Measurements from ENCODE around the gene CHST12. TPM values are rescaled to one million over a fixed set of nuclear protein-coding genes. Genes with fewer than 3 reads are reported as not detected.

CHST12 gene
- total and polyA plus RNA-seq, 10 of the 15 experiments (the other 5 are each of a cell fraction or from before 2014, with no cell fraction given), result 0.05 to 14.2 (median 3.3) TPM

- Histone ChIP-seq H3K4me1 (ENCODE audit: control insufficient read depth, insufficient read depth, low read length) (peaks cover 2% of the 10 kb centered on the region), H3K27me3 (replicated peaks in 1 of 2; ENCODE audit: control insufficient read depth in 2 of 2, insufficient read depth in 2 of 2, low read length in 1 of 2) (no peaks in the 10 kb centered on the region), H3K27ac (ENCODE audit: control insufficient read depth, insufficient read depth) (no peak overlapping the region), H2AFZ (ENCODE audit: control insufficient read depth, low read depth, low read length) (no peak overlapping the region), H4K20me1 (ENCODE audit: control insufficient read depth, insufficient read depth) (no peaks in the 10 kb centered on the region), H3K9me3 (replicated peaks; ENCODE audit: control insufficient read depth, insufficient read depth, low read length) (no peaks in the 10 kb centered on the region), H3K79me2 (ENCODE audit: control insufficient read depth, insufficient read depth, low read length) (no peaks in the 10 kb centered on the region), H3K36me3 (ENCODE audit: control insufficient read depth in 2 of 2, insufficient read depth in 2 of 2, low read length in 1 of 2) (no peaks in the 10 kb centered on the region), H3K9ac (ENCODE audit: control insufficient read depth, insufficient read depth, low read length) (no peak overlapping the region), H3K4me2 (ENCODE audit: control insufficient read depth, insufficient read depth) (no peak overlapping the region), H3K4me3 (no peak overlapping the region)
- no peak for TF ChIP-seq ESRRA (IDR thresholded peaks at IDR 0.05; ENCODE audit: low read length)
- no peak for TF ChIP-seq HDAC2 (IDR thresholded peaks at IDR 0.05)
- no peak for TF ChIP-seq JUND (IDR thresholded peaks at IDR 0.05; ENCODE audit: low read depth, low read length)
- WGBS (ENCODE audit: insufficient coverage, insufficient replicate concordance, low lambda C conversion rate, missing lambda C conversion rate), result 43% methylated on average over 10 of the region's 10 CpGs
- CTCF ChIA-PET, result interaction anchor here (0.6 kb wide), 1 partner anchor 150 kb away, joined by 3 read pairs; no protein-coding TSS in a partner anchor
- intact Hi-C loops (cut with micrococcal nuclease; ENCODE audit: unreplicated experiment) (no loop called here), in situ Hi-C loops (cut with MboI) (no loop called here)
- FAIRE-seq (no peak), DNase-seq (ENCODE audit: low read depth, low spot score) (no peak), ATAC-seq (no peak)
- POLR2A ChIA-PET, result no interaction called here
- no TSS peak for BruUV-seq (replicated peaks)
- RAD21 ChIA-PET (ENCODE audit: unreplicated experiment), result no interaction called here
- SMC1A ChIA-PET (ENCODE audit: uncharacterized antibody, unreplicated experiment), result no interaction called here
Observed at GRCh38 chr7:2446676-2447075, 43.3 kb downstream of the CHST12 start.

- SMC1A ChIA-PET (ENCODE audit: uncharacterized antibody, unreplicated experiment), result interaction anchor here (1.1 to 3.1 kb wide), 5 partner anchors 10 to 260 kb away, joined by 3 to 21 read pairs (median 5); no protein-coding TSS in a partner anchor
- 49% methylated on average over 28 of the region's 32 CpGs for WGBS (ENCODE audit: insufficient coverage, insufficient replicate concordance, low lambda C conversion rate, missing lambda C conversion rate)
- no peak for ATAC-seq
- no TSS peak for BruUV-seq (replicated peaks)
- Histone ChIP-seq H3K27me3 (replicated peaks in 1 of 2; ENCODE audit: control insufficient read depth in 2 of 2, insufficient read depth in 2 of 2, low read length in 1 of 2) (no peaks in the 10 kb centered on the region), H4K20me1 (ENCODE audit: control insufficient read depth, insufficient read depth) (no peaks in the 10 kb centered on the region), H3K9ac (ENCODE audit: control insufficient read depth, insufficient read depth, low read length) (no peak overlapping the region), H3K27ac (ENCODE audit: control insufficient read depth, insufficient read depth) (no peak overlapping the region), H3K9me3 (replicated peaks; ENCODE audit: control insufficient read depth, insufficient read depth, low read length) (no peaks in the 10 kb centered on the region), H3K4me2 (ENCODE audit: control insufficient read depth, insufficient read depth) (no peak overlapping the region), H2AFZ (ENCODE audit: control insufficient read depth, low read depth, low read length) (no peak overlapping the region), H3K4me3 (no peak overlapping the region), H3K36me3 (ENCODE audit: control insufficient read depth in 2 of 2, insufficient read depth in 2 of 2, low read length in 1 of 2) (no peaks in the 10 kb centered on the region), H3K79me2 (ENCODE audit: control insufficient read depth, insufficient read depth, low read length) (no peaks in the 10 kb centered on the region), H3K4me1 (ENCODE audit: control insufficient read depth, insufficient read depth, low read length) (peaks cover 7% of the 10 kb centered on the region)
- no peak for TF ChIP-seq RELA (IDR thresholded peaks at IDR 0.05; ENCODE audit: borderline replicate concordance, partially characterized antibody)
- TF ChIP-seq SMARCA5 (IDR thresholded peaks at IDR 0.05), result no peak
- no peak for TF ChIP-seq NR2C2 (IDR thresholded peaks at IDR 0.05; ENCODE audit: borderline replicate concordance, control insufficient read depth, insufficient read length, low read depth)
- no peak for TF ChIP-seq JUNB (IDR thresholded peaks at IDR 0.05)
- no peak for DNase-seq (ENCODE audit: low read depth, low spot score)
- RAD21 ChIA-PET (ENCODE audit: unreplicated experiment), result interaction anchor here (0.6 to 4.9 kb wide), 8 partner anchors 19 to 259 kb away, joined by 3 to 42 read pairs (median 6); no protein-coding TSS in a partner anchor
- CTCF ChIA-PET, result interaction anchor here (0.6 to 4.4 kb wide), 14 partner anchors 9 to 259 kb away, joined by 3 to 114 read pairs (median 4); no protein-coding TSS in a partner anchor
- in situ Hi-C loops (cut with MboI) (no loop called here), intact Hi-C loops (cut with micrococcal nuclease; ENCODE audit: unreplicated experiment) (loop anchor here (1.0 to 2.0 kb wide), 2 partner anchors 18 to 231 kb away; no protein-coding TSS in a partner anchor)
- POLR2A ChIA-PET, result interaction anchor here (0.5 to 2.8 kb wide), 2 partner anchors 18 to 798 kb away, joined by 3 to 8 read pairs; no protein-coding TSS in a partner anchor
- FAIRE-seq, result no peak
Observed at GRCh38 chr7:2450198-2451107, 47.0 kb downstream of the CHST12 start.

Data from GM12878 (cell line).